SK-N-SH (cell line): ENCODE results near the gene CHST11. TPM values are rescaled to one million over a fixed set of nuclear protein-coding genes. Genes with fewer than 3 reads are reported as not detected.

Source experiments
- CTCF ChIA-PET: fragments of 300-600, 350-600 bp; formaldehyde crosslinking; extraction: SDS; loops from one replicate; lab custom pipeline; 2021; lab: Yijun Ruan, JAX
- POLR2A ChIA-PET: fragments of 350-600 bp; sonication (Branson Sonifier 250); formaldehyde crosslinking; extraction: SDS; loops from one replicate; lab custom pipeline; 2020; ENCODE audit warnings: antibody characterized with exemption, inconsistent platforms; lab: Yijun Ruan, JAX
- DNase-seq: peaks from one replicate; pipeline ENCODE4 v3.0.0; 2012
- H2AFZ ChIP-seq: fragments of 200-600 bp; sonication (generic); 2 replicates; pipeline ENCODE4 v1.8.1; 2016; ENCODE audit warnings: antibody characterized with exemption, mild to moderate bottlenecking, low read depth
- H3F3A ChIP-seq: fragments of 200-600 bp; sonication (generic); replicated peaks from 2 replicates; pipeline ENCODE3; 2016; ENCODE audit warnings: antibody characterized with exemption, mild to moderate bottlenecking; ENCODE audit not compliant: insufficient read depth
- H3K27ac ChIP-seq, 2 experiments: fragments of 200-500 bp in 1 of 2; fragments of 200-600 bp in 1 of 2; sonication (Bioruptor generic) in 1 of 2; sonication (generic), shearing (Covaris generic) in 1 of 2; 2 replicates each; pipeline versions ENCODE4 v1.5.1 to v1.6.1; 2014 to 2016; ENCODE audit warnings: low read depth in 2 of 2, inconsistent platforms in 1 of 2, low read length in 1 of 2, mild to moderate bottlenecking in 1 of 2, mixed read lengths in 1 of 2
- H3K27me3 ChIP-seq: fragments of 200-600 bp; sonication (generic), shearing (Covaris generic); 2 replicates; pipeline ENCODE4 v1.6.1; 2016; ENCODE audit warnings: mixed run types; ENCODE audit not compliant: insufficient read depth
- H3K36me3 ChIP-seq, 2 experiments: fragments of 200-500 bp in 1 of 2; fragments of 200-600 bp in 1 of 2; sonication (Bioruptor generic) in 1 of 2; sonication (generic) in 1 of 2; replicated peaks in 1 of 2; 2 replicates each; pipeline versions ENCODE3 to v1.5.1; 2014 to 2016; ENCODE audit warnings: low read length in 1 of 2, mild to moderate bottlenecking in 1 of 2; ENCODE audit not compliant: insufficient read depth in 2 of 2, control insufficient read depth in 1 of 2
- H3K4me1 ChIP-seq, 2 experiments: fragments of 200-500 bp in 1 of 2; fragments of 200-600 bp in 1 of 2; sonication (Bioruptor generic) in 1 of 2; sonication (generic), shearing (Covaris generic) in 1 of 2; 2 replicates each; pipeline versions ENCODE4 v1.5.1 to v1.6.1; 2014 to 2016; ENCODE audit warnings: low read depth in 1 of 2, low read length in 1 of 2, mixed run types in 1 of 2; ENCODE audit not compliant: insufficient read depth in 2 of 2, control insufficient read depth in 1 of 2
- H3K4me2 ChIP-seq: fragments of 200-600 bp; sonication (generic), shearing (Covaris generic); 2 replicates; pipeline ENCODE4 v1.6.1; 2017; ENCODE audit warnings: mixed run types
- H3K4me3 ChIP-seq, 2 experiments: fragments of 200-500 bp in 1 of 2; fragments of 200-600 bp in 1 of 2; sonication (Bioruptor generic) in 1 of 2; sonication (generic), shearing (Covaris generic) in 1 of 2; 2 replicates each; pipeline versions ENCODE4 v1.5.1 to v1.8.1; 2014 to 2016; ENCODE audit warnings: low read depth in 2 of 2, inconsistent platforms in 1 of 2, low read length in 1 of 2, mild to moderate bottlenecking in 1 of 2, mixed read lengths in 1 of 2, moderate library complexity in 1 of 2
- H3K79me2 ChIP-seq: fragments of 200-600 bp; sonication (generic); 2 replicates; pipeline ENCODE4 v1.8.1; 2017; ENCODE audit warnings: mild to moderate bottlenecking; ENCODE audit not compliant: insufficient read depth
- H3K9ac ChIP-seq: fragments of 200-600 bp; sonication (generic); 2 replicates; pipeline ENCODE4 v1.6.1; 2017; ENCODE audit warnings: mixed run types
- H3K9me2 ChIP-seq: fragments of 200-600 bp; sonication (generic); 2 replicates; pipeline ENCODE4 v1.6.1; 2017; ENCODE audit warnings: mixed run types
- H3K9me3 ChIP-seq: fragments of 200-600 bp; sonication (generic); 2 replicates; pipeline ENCODE4 v1.6.1; 2017; ENCODE audit warnings: mixed run types, mild to moderate bottlenecking, moderate library complexity
- H4K20me1 ChIP-seq: fragments of 200-600 bp; sonication (generic); 2 replicates; pipeline ENCODE4 v1.6.1; 2017; ENCODE audit warnings: mild to moderate bottlenecking, mixed run types; ENCODE audit not compliant: insufficient read depth
- CHD2 ChIP-seq: fragments of 150-350 bp; IDR thresholded peaks from 2 replicates; pipeline ENCODE4 v1.6.1; 2018; ENCODE audit warnings: low read length; ENCODE audit not compliant: partially characterized antibody
- ELF1 ChIP-seq: IDR thresholded peaks from 2 replicates; pipeline ENCODE4 v1.4.0; 2012
- EP300 ChIP-seq, 2 experiments: IDR thresholded peaks; 2 replicates each; pipeline versions ENCODE4 v1.4.0 to v1.6.1; 2012; ENCODE audit warnings: borderline replicate concordance in 1 of 2, low read depth in 1 of 2, low read length in 1 of 2
- FOXJ3 ChIP-seq: sonication (generic); formaldehyde crosslinking; IDR thresholded peaks from 2 replicates; pipeline ENCODE4 v1.5.1; 2020; ENCODE audit warnings: mild to moderate bottlenecking, missing genetic modification reagents
- GABPA ChIP-seq: IDR thresholded peaks from 2 replicates; pipeline ENCODE4 v1.4.0; 2012; ENCODE audit warnings: low read depth, mild to moderate bottlenecking
- JUND ChIP-seq: IDR thresholded peaks from 2 replicates; pipeline ENCODE4 v1.4.0; 2012
- MEF2A ChIP-seq: IDR thresholded peaks from 2 replicates; pipeline ENCODE4 v1.4.0; 2012; ENCODE audit warnings: low read depth, borderline replicate concordance
- MXI1 ChIP-seq: IDR thresholded peaks from 2 replicates; pipeline ENCODE4 v1.6.1; 2012; ENCODE audit warnings: mild to moderate bottlenecking, low read depth, low read length, improper control_type of control experiment
- POLR2AphosphoS5 ChIP-seq: IDR thresholded peaks from 2 replicates; pipeline ENCODE4 v1.6.1; 2012; ENCODE audit warnings: low read depth, low read length
- RFX5 ChIP-seq: IDR thresholded peaks from 2 replicates; pipeline ENCODE4 v1.6.1; 2012; ENCODE audit warnings: mild to moderate bottlenecking, improper control_type of control experiment, low read length
- SIN3A ChIP-seq: IDR thresholded peaks from 2 replicates; pipeline ENCODE4 v1.6.1; 2012; ENCODE audit warnings: low read depth, mild to moderate bottlenecking, low read length, moderate library complexity, borderline replicate concordance
- SMC3 ChIP-seq: IDR thresholded peaks from 2 replicates; pipeline ENCODE4 v1.6.1; 2012; ENCODE audit warnings: low read depth, low read length, improper control_type of control experiment
- TAF1 ChIP-seq: IDR thresholded peaks from 2 replicates; pipeline ENCODE4 v1.6.1; 2012; ENCODE audit warnings: low read depth, mild to moderate bottlenecking, low read length, moderate library complexity, borderline replicate concordance
- TCF12 ChIP-seq: IDR thresholded peaks from 2 replicates; pipeline ENCODE4 v1.4.0; 2012
- TEAD4 ChIP-seq: IDR thresholded peaks from 2 replicates; pipeline ENCODE4 v1.4.0; 2012; ENCODE audit warnings: mild to moderate bottlenecking, borderline replicate concordance; ENCODE audit not compliant: insufficient read depth
- YY1 ChIP-seq: IDR thresholded peaks from 2 replicates; pipeline ENCODE4 v1.4.0; 2012; ENCODE audit warnings: low read depth, mild to moderate bottlenecking
- WGBS: methylation state at CpG from one replicate; pipeline ENCODE4 v1.1.6; 2017; ENCODE audit warnings: low lambda C conversion rate; 5-methylcytosine and 5-hydroxymethylcytosine counted together
- polyA plus RNA-seq, 3 experiments: library from polyadenylated mRNA; depleted of rRNA; stranded (reverse); fragments of >200 nt; gene quantifications; 2 replicates each; pipeline ENCODE4 v1.2.3, GENCODE V29; 2012
- TF ChIP-seq, protein P1 (sequence below): fragments of 150-350 bp; IDR thresholded peaks from 2 replicates; pipeline ENCODE4 v1.6.1; 2016; ENCODE audit warnings: mild to moderate bottlenecking, low read depth, low read length
- TF ChIP-seq, protein P2 (sequence below): fragments of 200-600 bp; sonication (generic); IDR thresholded peaks from 2 replicates; pipeline ENCODE4 v1.6.1; 2017; ENCODE audit warnings: antibody characterized with exemption, mild to moderate bottlenecking, moderate library complexity
- TF ChIP-seq, protein P3 (sequence below): fragments of 150-350 bp; IDR thresholded peaks from 2 replicates; pipeline ENCODE4 v1.6.1; 2017; ENCODE audit warnings: antibody characterized with exemption, low read length, low read depth, borderline replicate concordance
- TF ChIP-seq, protein P4 (sequence below): IDR thresholded peaks from 2 replicates; pipeline ENCODE4 v1.4.0; 2012; ENCODE audit warnings: low read depth, borderline replicate concordance
- TF ChIP-seq, protein P5 (sequence below): IDR thresholded peaks from 2 replicates; pipeline ENCODE4; 2012

CHST11 gene
- polyA plus RNA-seq, 1 of the 3 experiments (the other 2 are of a cell fraction): 18.6 TPM

DNA sequence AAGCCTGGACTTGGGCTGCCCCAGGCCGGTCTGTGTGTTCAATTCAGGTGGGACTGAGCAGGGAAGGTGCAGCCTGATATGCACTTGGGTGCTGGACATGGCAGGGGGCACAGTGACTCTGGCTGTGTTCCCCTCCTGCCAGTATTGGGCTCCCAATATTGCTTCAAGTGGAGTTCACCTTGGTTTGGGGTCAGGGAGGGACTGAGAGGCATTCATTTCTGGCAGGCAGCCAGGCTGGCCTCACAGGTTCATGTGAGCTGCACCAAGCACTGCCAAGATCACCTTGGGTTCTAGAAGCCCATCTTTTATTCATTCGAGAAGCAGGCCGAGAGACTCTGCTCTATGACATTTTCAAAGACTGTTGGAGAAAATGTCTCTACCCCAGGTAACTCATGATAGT, 245.0 kb downstream of the CHST11 start (continued):
- no peak for TF ChIP-seq EP300 (IDR thresholded peaks at IDR 0.05; ENCODE audit: borderline replicate concordance in 1 of 2, low read depth in 1 of 2, low read length in 1 of 2)
- TF ChIP-seq TAF1: no peak
- TF ChIP-seq, protein P1, sequence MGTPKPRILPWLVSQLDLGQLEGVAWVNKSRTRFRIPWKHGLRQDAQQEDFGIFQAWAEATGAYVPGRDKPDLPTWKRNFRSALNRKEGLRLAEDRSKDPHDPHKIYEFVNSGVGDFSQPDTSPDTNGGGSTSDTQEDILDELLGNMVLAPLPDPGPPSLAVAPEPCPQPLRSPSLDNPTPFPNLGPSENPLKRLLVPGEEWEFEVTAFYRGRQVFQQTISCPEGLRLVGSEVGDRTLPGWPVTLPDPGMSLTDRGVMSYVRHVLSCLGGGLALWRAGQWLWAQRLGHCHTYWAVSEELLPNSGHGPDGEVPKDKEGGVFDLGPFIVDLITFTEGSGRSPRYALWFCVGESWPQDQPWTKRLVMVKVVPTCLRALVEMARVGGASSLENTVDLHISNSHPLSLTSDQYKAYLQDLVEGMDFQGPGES: no peak

DNA sequence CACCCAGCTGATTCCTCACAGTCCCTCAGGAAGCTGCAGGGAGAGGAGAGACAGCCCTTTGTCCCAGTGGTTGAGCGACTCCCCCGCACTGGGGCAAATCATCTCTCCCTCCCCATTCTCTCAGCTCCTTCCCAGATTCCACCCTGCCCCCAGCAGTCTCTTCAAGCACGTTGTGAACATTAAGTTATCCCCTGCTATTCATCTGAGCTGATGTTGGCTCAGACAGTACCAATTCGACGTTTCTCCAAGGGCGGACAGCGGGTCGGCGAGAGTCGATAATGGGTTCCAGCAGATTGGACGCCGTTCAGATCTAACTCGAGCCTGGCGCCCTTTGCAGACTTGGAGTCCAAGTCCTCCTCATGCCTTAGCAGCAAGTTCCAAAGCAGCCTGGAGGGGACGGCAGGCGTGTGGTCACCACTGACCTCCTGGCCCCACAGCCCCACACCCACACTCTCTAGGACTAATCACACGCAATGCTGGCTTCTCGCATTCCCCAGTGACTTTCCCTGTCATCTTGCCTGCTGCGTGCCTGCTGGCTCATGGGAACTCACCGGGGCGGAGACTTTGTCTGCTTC, 245.9 kb downstream of the CHST11 start:
- Histone ChIP-seq H3K9me3 (no peaks in the 10 kb centered on the region), H2AFZ (no peak overlapping the region), H3K4me1 (peaks cover 3 to 12% of the 10 kb centered on the region in 2 experiments; a peak in 2 of 4 replicates), H3F3A (peaks cover 5% of the 10 kb centered on the region), H3K4me2 (no peak overlapping the region), H3K9me2 (no peaks in the 10 kb centered on the region), H3K79me2 (no peaks in the 10 kb centered on the region), H3K27ac (no peak overlapping the region), H3K4me3 (no peak overlapping the region), H4K20me1 (no peaks in the 10 kb centered on the region), H3K9ac (no peak overlapping the region), H3K36me3 (no peaks in the 10 kb centered on the region), H3K27me3 (no peaks in the 10 kb centered on the region)
- TF ChIP-seq, protein P2, sequence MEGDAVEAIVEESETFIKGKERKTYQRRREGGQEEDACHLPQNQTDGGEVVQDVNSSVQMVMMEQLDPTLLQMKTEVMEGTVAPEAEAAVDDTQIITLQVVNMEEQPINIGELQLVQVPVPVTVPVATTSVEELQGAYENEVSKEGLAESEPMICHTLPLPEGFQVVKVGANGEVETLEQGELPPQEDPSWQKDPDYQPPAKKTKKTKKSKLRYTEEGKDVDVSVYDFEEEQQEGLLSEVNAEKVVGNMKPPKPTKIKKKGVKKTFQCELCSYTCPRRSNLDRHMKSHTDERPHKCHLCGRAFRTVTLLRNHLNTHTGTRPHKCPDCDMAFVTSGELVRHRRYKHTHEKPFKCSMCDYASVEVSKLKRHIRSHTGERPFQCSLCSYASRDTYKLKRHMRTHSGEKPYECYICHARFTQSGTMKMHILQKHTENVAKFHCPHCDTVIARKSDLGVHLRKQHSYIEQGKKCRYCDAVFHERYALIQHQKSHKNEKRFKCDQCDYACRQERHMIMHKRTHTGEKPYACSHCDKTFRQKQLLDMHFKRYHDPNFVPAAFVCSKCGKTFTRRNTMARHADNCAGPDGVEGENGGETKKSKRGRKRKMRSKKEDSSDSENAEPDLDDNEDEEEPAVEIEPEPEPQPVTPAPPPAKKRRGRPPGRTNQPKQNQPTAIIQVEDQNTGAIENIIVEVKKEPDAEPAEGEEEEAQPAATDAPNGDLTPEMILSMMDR: no peak
- TF ChIP-seq POLR2AphosphoS5 (no peak), RFX5 (no peak), JUND (no peak), TCF12 (no peak), TEAD4 (no peak), SMC3 (no peak), ELF1 (no peak), YY1 (no peak), SIN3A (no peak), MXI1 (no peak), CHD2 (no peak), MEF2A (no peak), GABPA (no peak), FOXJ3 (CRISPR knock-in tag) (no peak)
- TF ChIP-seq, protein P3, sequence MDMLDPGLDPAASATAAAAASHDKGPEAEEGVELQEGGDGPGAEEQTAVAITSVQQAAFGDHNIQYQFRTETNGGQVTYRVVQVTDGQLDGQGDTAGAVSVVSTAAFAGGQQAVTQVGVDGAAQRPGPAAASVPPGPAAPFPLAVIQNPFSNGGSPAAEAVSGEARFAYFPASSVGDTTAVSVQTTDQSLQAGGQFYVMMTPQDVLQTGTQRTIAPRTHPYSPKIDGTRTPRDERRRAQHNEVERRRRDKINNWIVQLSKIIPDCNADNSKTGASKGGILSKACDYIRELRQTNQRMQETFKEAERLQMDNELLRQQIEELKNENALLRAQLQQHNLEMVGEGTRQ: no peak
- TF ChIP-seq, protein P4, sequence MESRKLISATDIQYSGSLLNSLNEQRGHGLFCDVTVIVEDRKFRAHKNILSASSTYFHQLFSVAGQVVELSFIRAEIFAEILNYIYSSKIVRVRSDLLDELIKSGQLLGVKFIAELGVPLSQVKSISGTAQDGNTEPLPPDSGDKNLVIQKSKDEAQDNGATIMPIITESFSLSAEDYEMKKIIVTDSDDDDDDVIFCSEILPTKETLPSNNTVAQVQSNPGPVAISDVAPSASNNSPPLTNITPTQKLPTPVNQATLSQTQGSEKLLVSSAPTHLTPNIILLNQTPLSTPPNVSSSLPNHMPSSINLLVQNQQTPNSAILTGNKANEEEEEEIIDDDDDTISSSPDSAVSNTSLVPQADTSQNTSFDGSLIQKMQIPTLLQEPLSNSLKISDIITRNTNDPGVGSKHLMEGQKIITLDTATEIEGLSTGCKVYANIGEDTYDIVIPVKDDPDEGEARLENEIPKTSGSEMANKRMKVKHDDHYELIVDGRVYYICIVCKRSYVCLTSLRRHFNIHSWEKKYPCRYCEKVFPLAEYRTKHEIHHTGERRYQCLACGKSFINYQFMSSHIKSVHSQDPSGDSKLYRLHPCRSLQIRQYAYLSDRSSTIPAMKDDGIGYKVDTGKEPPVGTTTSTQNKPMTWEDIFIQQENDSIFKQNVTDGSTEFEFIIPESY: no peak
- TF ChIP-seq, protein P5, sequence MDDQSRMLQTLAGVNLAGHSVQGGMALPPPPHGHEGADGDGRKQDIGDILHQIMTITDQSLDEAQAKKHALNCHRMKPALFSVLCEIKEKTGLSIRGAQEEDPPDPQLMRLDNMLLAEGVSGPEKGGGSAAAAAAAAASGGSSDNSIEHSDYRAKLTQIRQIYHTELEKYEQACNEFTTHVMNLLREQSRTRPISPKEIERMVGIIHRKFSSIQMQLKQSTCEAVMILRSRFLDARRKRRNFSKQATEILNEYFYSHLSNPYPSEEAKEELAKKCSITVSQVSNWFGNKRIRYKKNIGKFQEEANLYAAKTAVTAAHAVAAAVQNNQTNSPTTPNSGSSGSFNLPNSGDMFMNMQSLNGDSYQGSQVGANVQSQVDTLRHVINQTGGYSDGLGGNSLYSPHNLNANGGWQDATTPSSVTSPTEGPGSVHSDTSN: no peak
- TF ChIP-seq, protein P1: no peak
- POLR2A ChIA-PET: no interaction called here
- 91% methylated on average over 16 of the region's 21 CpGs for WGBS
- CTCF ChIA-PET: interaction anchor here (1.4 kb wide), 1 partner anchor 321 kb away, joined by 3 read pairs; no protein-coding TSS in a partner anchor
- no peak for DNase-seq
